Liver (tissue), 3 donors: ENCODE results near the gene ISG15.

ENCODE experiments used
- ATF3 ChIP-seq: IDR thresholded peaks from 2 replicates; pipeline ENCODE4 v1.6.1; 2016; ENCODE audit warnings: antibody characterized with exemption
- EGR1 ChIP-seq, 2 donors: IDR thresholded peaks; 2 replicates each; pipeline ENCODE4 v1.6.1; 2016 to 2018; ENCODE audit warnings: antibody characterized with exemption in 2 of 2, low read depth in 2 of 2
- FOXA2 ChIP-seq: IDR thresholded peaks from 2 replicates; pipeline ENCODE4 v1.6.1; 2016; ENCODE audit warnings: antibody characterized with exemption
- GABPA ChIP-seq, 2 donors: IDR thresholded peaks in 1 of 2; conservative IDR thresholded peaks in 1 of 2; 2 replicates each; pipeline ENCODE4 v1.6.1; 2016; ENCODE audit warnings: antibody characterized with exemption in 2 of 2, mild to moderate bottlenecking in 1 of 2, moderate library complexity in 1 of 2
- MAX ChIP-seq: IDR thresholded peaks from 2 replicates; pipeline ENCODE4 v1.6.1; 2016; ENCODE audit warnings: antibody characterized with exemption
- NR2F2 ChIP-seq: IDR thresholded peaks from 2 replicates; pipeline ENCODE4 v1.6.1; 2016; ENCODE audit warnings: antibody characterized with exemption
- RAD21 ChIP-seq, 2 donors: IDR thresholded peaks; 2 replicates each; pipeline ENCODE4 v1.6.1; 2016; ENCODE audit warnings: antibody characterized with exemption in 2 of 2, mild to moderate bottlenecking in 2 of 2
- REST ChIP-seq: IDR thresholded peaks from 2 replicates; pipeline ENCODE4 v1.6.1; 2016; ENCODE audit warnings: antibody characterized with exemption, mild to moderate bottlenecking
- RXRA ChIP-seq, 2 donors: IDR thresholded peaks; 2 replicates each; pipeline ENCODE4 v1.6.1; 2017 to 2018; ENCODE audit warnings: antibody characterized with exemption in 2 of 2, mild to moderate bottlenecking in 1 of 2
- SP1 ChIP-seq: IDR thresholded peaks from 2 replicates; pipeline ENCODE4 v1.6.1; 2018; ENCODE audit warnings: antibody characterized with exemption, mild to moderate bottlenecking
- TAF1 ChIP-seq: conservative IDR thresholded peaks from 2 replicates; pipeline ENCODE4 v1.6.1; 2016; ENCODE audit warnings: antibody characterized with exemption, mild to moderate bottlenecking
- YY1 ChIP-seq: IDR thresholded peaks from 2 replicates; pipeline ENCODE4 v1.6.1; 2016; ENCODE audit warnings: antibody characterized with exemption, mild to moderate bottlenecking
- TF ChIP-seq, protein P1 (sequence below): fragments of 150-350 bp; IDR thresholded peaks from 2 replicates; pipeline ENCODE4 v1.5.1; 2017; ENCODE audit warnings: improper control_type of control experiment, low read depth, low read length; ENCODE audit not compliant: missing input control
- TF ChIP-seq, protein P2 (sequence below): IDR thresholded peaks from 2 replicates; pipeline ENCODE4 v1.6.1; 2016; ENCODE audit warnings: antibody characterized with exemption
- donor health status: healthy.
- donor health status: healthy.

- no peak for TF ChIP-seq YY1
- no peak for TF ChIP-seq RAD21 (IDR thresholded peaks at IDR 0.05)
- TF ChIP-seq EGR1 (IDR thresholded peaks at IDR 0.05; ENCODE audit: low read depth in 2 of 2): no peak
- TF ChIP-seq, protein P1, sequence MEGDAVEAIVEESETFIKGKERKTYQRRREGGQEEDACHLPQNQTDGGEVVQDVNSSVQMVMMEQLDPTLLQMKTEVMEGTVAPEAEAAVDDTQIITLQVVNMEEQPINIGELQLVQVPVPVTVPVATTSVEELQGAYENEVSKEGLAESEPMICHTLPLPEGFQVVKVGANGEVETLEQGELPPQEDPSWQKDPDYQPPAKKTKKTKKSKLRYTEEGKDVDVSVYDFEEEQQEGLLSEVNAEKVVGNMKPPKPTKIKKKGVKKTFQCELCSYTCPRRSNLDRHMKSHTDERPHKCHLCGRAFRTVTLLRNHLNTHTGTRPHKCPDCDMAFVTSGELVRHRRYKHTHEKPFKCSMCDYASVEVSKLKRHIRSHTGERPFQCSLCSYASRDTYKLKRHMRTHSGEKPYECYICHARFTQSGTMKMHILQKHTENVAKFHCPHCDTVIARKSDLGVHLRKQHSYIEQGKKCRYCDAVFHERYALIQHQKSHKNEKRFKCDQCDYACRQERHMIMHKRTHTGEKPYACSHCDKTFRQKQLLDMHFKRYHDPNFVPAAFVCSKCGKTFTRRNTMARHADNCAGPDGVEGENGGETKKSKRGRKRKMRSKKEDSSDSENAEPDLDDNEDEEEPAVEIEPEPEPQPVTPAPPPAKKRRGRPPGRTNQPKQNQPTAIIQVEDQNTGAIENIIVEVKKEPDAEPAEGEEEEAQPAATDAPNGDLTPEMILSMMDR: no peak
- TF ChIP-seq NR2F2: no peak
- TF ChIP-seq, protein P2, sequence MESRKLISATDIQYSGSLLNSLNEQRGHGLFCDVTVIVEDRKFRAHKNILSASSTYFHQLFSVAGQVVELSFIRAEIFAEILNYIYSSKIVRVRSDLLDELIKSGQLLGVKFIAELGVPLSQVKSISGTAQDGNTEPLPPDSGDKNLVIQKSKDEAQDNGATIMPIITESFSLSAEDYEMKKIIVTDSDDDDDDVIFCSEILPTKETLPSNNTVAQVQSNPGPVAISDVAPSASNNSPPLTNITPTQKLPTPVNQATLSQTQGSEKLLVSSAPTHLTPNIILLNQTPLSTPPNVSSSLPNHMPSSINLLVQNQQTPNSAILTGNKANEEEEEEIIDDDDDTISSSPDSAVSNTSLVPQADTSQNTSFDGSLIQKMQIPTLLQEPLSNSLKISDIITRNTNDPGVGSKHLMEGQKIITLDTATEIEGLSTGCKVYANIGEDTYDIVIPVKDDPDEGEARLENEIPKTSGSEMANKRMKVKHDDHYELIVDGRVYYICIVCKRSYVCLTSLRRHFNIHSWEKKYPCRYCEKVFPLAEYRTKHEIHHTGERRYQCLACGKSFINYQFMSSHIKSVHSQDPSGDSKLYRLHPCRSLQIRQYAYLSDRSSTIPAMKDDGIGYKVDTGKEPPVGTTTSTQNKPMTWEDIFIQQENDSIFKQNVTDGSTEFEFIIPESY: no peak
- no peak for TF ChIP-seq TAF1
- TF ChIP-seq ATF3: no peak
- no peak for TF ChIP-seq GABPA (IDR thresholded peaks at IDR 0.05 in 1 of 2, conservative IDR thresholded peaks at IDR 0.05 in 1 of 2)
- no peak for TF ChIP-seq REST
- no peak for TF ChIP-seq MAX
- no peak for TF ChIP-seq RXRA (IDR thresholded peaks at IDR 0.05)
- no peak for TF ChIP-seq SP1
- no peak for TF ChIP-seq FOXA2
These were observed 15.6 kb upstream of the ISG15 start for GRCh38 chr1:997713-997992.
